GM12878 (cell line): ENCODE measurements around the gene DYNLT4. TPM values are rescaled to one million over a fixed set of nuclear protein-coding genes. Genes with fewer than 3 reads are reported as not detected.

Experiments used
- ASH2L ChIP-seq: fragments of 300-600, 200-600 bp; sonication (generic); IDR thresholded peaks from 2 replicates; pipeline ENCODE4 v1.6.1; 2017; ENCODE audit warnings: low read depth, mild to moderate bottlenecking, borderline replicate concordance
- BCL11A ChIP-seq: IDR thresholded peaks from 2 replicates; pipeline ENCODE4 v1.6.1; 2011; ENCODE audit warnings: low read depth, low read length
- CHD2 ChIP-seq: IDR thresholded peaks from 2 replicates; pipeline ENCODE4 v1.6.1; 2011; ENCODE audit warnings: low read depth, low read length, improper control_type of control experiment, borderline replicate concordance
- FOS ChIP-seq: IDR thresholded peaks from 3 replicates; pipeline ENCODE4 v1.6.1; 2011; ENCODE audit warnings: borderline replicate concordance; ENCODE audit not compliant: insufficient read length; ENCODE audit errors: extremely low read depth
- FOXM1 ChIP-seq: IDR thresholded peaks from 2 replicates; pipeline ENCODE4 v1.6.1; 2012; ENCODE audit warnings: low read depth, mild to moderate bottlenecking, inconsistent platforms, low read length, moderate library complexity
- HCFC1 ChIP-seq: fragments of 150-350 bp; IDR thresholded peaks from 2 replicates; pipeline ENCODE4 v1.6.1; 2014; ENCODE audit warnings: low read length
- HDAC6 ChIP-seq: fragments of 200-600 bp; sonication (generic); IDR thresholded peaks from one replicate; pipeline ENCODE4 v1.8.0; 2017; ENCODE audit warnings: antibody characterized with exemption; ENCODE audit not compliant: unreplicated experiment
- IKZF1 ChIP-seq: fragments of 450-650 bp; conservative IDR thresholded peaks from 2 replicates; pipeline ENCODE4 v1.6.1; 2017; ENCODE audit warnings: antibody characterized with exemption, mild to moderate bottlenecking
- NR2C2 ChIP-seq: IDR thresholded peaks from 2 replicates; pipeline ENCODE4 v1.6.1; 2011; ENCODE audit warnings: borderline replicate concordance, low read depth; ENCODE audit not compliant: control insufficient read depth, insufficient read length
- PML ChIP-seq: IDR thresholded peaks from 2 replicates; pipeline ENCODE4 v1.6.1; 2012; ENCODE audit warnings: low read length, inconsistent platforms
- POLR2AphosphoS2 ChIP-seq: IDR thresholded peaks from 2 replicates; pipeline ENCODE4 v1.6.1; 2011; ENCODE audit warnings: low read depth, mild to moderate bottlenecking, low read length, improper control_type of control experiment, moderate library complexity
- POLR2AphosphoS5 ChIP-seq: IDR thresholded peaks from 2 replicates; pipeline ENCODE4 v1.6.1; 2011; ENCODE audit warnings: mild to moderate bottlenecking, low read length, inconsistent platforms
- POU2F2 ChIP-seq: IDR thresholded peaks from 3 replicates; pipeline ENCODE4 v1.6.1; 2011; ENCODE audit warnings: low read depth, mild to moderate bottlenecking, low read length, borderline replicate concordance
- RCOR1 ChIP-seq: conservative IDR thresholded peaks from 2 replicates; pipeline ENCODE4 v1.6.1; 2012; ENCODE audit warnings: low read depth, low read length, improper control_type of control experiment
- RELA ChIP-seq: fragments of 450-650 bp; IDR thresholded peaks from 2 replicates; pipeline ENCODE4 v1.8.0; 2014; ENCODE audit warnings: borderline replicate concordance; ENCODE audit not compliant: partially characterized antibody
- SIX5 ChIP-seq: IDR thresholded peaks from 2 replicates; pipeline ENCODE4 v1.6.1; 2011; ENCODE audit warnings: mild to moderate bottlenecking, low read depth, low read length, moderate library complexity; ENCODE audit not compliant: severe bottlenecking
- SMC3 ChIP-seq: IDR thresholded peaks from 2 replicates; pipeline ENCODE4 v1.6.1; 2011; ENCODE audit warnings: low read length, improper control_type of control experiment, borderline replicate concordance
- TAF1 ChIP-seq: IDR thresholded peaks from 2 replicates; pipeline ENCODE4 v1.6.1; 2011; ENCODE audit warnings: mild to moderate bottlenecking, low read depth, low read length, borderline replicate concordance
- ZNF384 ChIP-seq: IDR thresholded peaks from 2 replicates; pipeline ENCODE4 v1.6.1; 2012; ENCODE audit warnings: low read depth, mild to moderate bottlenecking, low read length, improper control_type of control experiment, borderline replicate concordance
- polyA plus RNA-seq, 11 experiments: library from polyadenylated mRNA; depleted of rRNA in 4 of 11; unstranded in 6 of 11; stranded (reverse) in 5 of 11; fragments of >200 nt; fragmentation: Nextera tagmentation in 4 of 11; fragmentation: Illumina TruSeq in 1 of 11; extraction: Ambion mirVana in 4 of 11; extraction: Trizol in 1 of 11; gene quantifications; 1 replicate in 1 of 11; 2 replicates in 10 of 11; pipeline versions ENCODE4 v1.2.1 to v1.2.3, GENCODE V29; 2011 to 2016; ENCODE audit warnings: inconsistent platforms in 2 of 11, missing spikeins in 2 of 11, low read depth in 1 of 11
- total RNA-seq, 4 experiments: library from RNA; depleted of rRNA in 3 of 4; stranded (reverse); fragments of >200 nt in 3 of 4; fragmentation: Illumina TruSeq in 1 of 4; extraction: Trizol in 1 of 4; gene quantifications; 2 replicates each; pipeline versions ENCODE4 v1.2.1 to v1.2.3, GENCODE V29; 2013 to 2021
- TF ChIP-seq, protein P1 (sequence below): fragments of 450-650 bp; IDR thresholded peaks from 2 replicates; pipeline ENCODE4 v1.6.1; 2017; ENCODE audit warnings: mild to moderate bottlenecking, moderate library complexity
- TF ChIP-seq, protein P2 (sequence below): IDR thresholded peaks from 2 replicates; pipeline ENCODE4 v1.6.1; 2011; ENCODE audit warnings: low read depth, low read length, improper control_type of control experiment, borderline replicate concordance
- TF ChIP-seq, protein P3 (sequence below): IDR thresholded peaks from 2 replicates; pipeline ENCODE4 v1.6.1; 2012; ENCODE audit warnings: low read length, inconsistent platforms
- TF ChIP-seq, protein P4 (sequence below): IDR thresholded peaks from 2 replicates; pipeline ENCODE4 v1.6.1; 2011; ENCODE audit warnings: mild to moderate bottlenecking, low read depth, low read length, moderate library complexity; ENCODE audit not compliant: insufficient replicate concordance

The DYNLT4 gene
- total and polyA plus RNA-seq, 10 of the 15 experiments (the other 5 are each of a cell fraction or from before 2014, with no cell fraction given) = 0.23 to 0.28 TPM; not detected in 8

DNA sequence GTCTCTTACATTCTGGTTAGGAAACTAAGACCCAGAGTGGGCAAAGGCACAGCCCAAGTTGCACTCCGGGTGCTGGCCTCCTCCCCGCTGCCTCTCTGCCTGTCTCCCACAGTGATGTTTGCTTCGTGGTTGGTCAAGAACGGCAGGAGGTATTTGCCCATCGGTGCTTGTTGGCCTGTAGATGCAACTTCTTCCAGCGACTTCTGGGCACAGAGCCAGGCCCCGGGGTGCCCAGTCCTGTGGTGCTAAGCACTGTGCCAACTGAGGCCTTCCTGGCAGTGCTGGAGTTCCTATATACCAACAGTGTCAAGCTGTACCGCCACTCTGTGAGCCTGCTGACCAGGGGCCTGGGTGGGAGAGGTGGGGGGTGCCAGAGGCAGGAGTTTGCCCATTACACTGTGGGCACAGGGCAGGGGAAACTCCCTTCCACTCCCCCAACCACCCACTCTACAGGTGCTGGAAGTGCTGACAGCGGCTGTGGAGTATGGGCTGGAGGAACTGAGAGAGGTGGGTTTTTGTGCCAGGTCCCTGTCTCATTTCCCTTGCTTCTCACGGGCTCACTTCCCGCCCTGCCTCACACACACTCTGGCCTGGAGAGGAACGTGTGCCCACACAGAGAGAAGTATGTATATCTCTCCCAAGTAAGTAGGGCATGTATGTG lies 3.1 kb upstream of the DYNLT4 start (continued):
- TF ChIP-seq RCOR1 = no peak
- no peak for TF ChIP-seq NR2C2
- TF ChIP-seq, protein P1, sequence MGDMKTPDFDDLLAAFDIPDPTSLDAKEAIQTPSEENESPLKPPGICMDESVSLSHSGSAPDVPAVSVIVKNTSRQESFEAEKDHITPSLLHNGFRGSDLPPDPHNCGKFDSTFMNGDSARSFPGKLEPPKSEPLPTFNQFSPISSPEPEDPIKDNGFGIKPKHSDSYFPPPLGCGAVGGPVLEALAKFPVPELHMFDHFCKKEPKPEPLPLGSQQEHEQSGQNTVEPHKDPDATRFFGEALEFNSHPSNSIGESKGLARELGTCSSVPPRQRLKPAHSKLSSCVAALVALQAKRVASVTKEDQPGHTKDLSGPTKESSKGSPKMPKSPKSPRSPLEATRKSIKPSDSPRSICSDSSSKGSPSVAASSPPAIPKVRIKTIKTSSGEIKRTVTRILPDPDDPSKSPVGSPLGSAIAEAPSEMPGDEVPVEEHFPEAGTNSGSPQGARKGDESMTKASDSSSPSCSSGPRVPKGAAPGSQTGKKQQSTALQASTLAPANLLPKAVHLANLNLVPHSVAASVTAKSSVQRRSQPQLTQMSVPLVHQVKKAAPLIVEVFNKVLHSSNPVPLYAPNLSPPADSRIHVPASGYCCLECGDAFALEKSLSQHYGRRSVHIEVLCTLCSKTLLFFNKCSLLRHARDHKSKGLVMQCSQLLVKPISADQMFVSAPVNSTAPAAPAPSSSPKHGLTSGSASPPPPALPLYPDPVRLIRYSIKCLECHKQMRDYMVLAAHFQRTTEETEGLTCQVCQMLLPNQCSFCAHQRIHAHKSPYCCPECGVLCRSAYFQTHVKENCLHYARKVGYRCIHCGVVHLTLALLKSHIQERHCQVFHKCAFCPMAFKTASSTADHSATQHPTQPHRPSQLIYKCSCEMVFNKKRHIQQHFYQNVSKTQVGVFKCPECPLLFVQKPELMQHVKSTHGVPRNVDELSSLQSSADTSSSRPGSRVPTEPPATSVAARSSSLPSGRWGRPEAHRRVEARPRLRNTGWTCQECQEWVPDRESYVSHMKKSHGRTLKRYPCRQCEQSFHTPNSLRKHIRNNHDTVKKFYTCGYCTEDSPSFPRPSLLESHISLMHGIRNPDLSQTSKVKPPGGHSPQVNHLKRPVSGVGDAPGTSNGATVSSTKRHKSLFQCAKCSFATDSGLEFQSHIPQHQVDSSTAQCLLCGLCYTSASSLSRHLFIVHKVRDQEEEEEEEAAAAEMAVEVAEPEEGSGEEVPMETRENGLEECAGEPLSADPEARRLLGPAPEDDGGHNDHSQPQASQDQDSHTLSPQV = no peak
- TF ChIP-seq POLR2AphosphoS2 = no peak
- no peak for TF ChIP-seq HDAC6
- peak; percentile 55; the same call in 1 of the 2 replicates for TF ChIP-seq CHD2
- no peak for TF ChIP-seq ASH2L
- no peak for TF ChIP-seq SIX5
- peak; percentile 67 for TF ChIP-seq BCL11A
- TF ChIP-seq, protein P2, sequence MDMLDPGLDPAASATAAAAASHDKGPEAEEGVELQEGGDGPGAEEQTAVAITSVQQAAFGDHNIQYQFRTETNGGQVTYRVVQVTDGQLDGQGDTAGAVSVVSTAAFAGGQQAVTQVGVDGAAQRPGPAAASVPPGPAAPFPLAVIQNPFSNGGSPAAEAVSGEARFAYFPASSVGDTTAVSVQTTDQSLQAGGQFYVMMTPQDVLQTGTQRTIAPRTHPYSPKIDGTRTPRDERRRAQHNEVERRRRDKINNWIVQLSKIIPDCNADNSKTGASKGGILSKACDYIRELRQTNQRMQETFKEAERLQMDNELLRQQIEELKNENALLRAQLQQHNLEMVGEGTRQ = no peak
- TF ChIP-seq TAF1 = no peak
- TF ChIP-seq, protein P3, sequence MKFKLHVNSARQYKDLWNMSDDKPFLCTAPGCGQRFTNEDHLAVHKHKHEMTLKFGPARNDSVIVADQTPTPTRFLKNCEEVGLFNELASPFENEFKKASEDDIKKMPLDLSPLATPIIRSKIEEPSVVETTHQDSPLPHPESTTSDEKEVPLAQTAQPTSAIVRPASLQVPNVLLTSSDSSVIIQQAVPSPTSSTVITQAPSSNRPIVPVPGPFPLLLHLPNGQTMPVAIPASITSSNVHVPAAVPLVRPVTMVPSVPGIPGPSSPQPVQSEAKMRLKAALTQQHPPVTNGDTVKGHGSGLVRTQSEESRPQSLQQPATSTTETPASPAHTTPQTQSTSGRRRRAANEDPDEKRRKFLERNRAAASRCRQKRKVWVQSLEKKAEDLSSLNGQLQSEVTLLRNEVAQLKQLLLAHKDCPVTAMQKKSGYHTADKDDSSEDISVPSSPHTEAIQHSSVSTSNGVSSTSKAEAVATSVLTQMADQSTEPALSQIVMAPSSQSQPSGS = no peak
- TF ChIP-seq RELA = peak; percentile 95
- no peak for TF ChIP-seq ZNF384
- TF ChIP-seq HCFC1 = no peak
- peak; percentile 43; the same call in 1 of the 3 replicates for TF ChIP-seq POU2F2
- no peak for TF ChIP-seq PML
- TF ChIP-seq FOXM1 = no peak
- TF ChIP-seq IKZF1 = peak; percentile 80
- TF ChIP-seq POLR2AphosphoS5 = no peak
- TF ChIP-seq FOS = no peak
- TF ChIP-seq, protein P4, sequence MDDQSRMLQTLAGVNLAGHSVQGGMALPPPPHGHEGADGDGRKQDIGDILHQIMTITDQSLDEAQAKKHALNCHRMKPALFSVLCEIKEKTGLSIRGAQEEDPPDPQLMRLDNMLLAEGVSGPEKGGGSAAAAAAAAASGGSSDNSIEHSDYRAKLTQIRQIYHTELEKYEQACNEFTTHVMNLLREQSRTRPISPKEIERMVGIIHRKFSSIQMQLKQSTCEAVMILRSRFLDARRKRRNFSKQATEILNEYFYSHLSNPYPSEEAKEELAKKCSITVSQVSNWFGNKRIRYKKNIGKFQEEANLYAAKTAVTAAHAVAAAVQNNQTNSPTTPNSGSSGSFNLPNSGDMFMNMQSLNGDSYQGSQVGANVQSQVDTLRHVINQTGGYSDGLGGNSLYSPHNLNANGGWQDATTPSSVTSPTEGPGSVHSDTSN = no peak
- TF ChIP-seq SMC3 = no peak
